ENCODE measurements around the gene ZNF557.

ZNF557 gene

DNA sequence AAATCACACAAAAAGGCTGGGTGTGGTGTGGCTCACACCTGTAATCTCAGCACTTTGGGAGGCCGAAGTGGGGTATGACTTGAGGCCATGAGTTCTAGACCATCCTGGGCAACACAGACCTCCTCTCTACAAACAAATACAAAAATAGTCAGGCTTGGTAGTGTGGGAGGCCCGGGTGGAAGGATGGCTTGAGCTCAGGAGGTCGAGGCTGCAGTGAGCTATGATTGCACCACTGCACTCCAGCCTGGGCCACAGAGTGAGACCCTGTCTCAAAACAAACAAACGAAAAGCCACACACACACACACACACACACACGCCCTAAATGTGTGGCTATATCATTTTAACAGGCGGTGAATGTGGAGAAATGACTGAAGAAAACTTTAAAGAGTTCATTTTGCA is 904 bp upstream of the ZNF557 start:
- H3K27me3 ChIP-seq (ENCODE audit: low read length) = no peaks in the 10 kb centered on the region
- H3K9me2 ChIP-seq (replicated peaks; ENCODE audit: insufficient read depth, low read length) = no peaks in the 10 kb centered on the region
- H3K36me3 ChIP-seq (ENCODE audit: low read length) = peaks cover 13% of the 10 kb centered on the region
- H3K4me3 ChIP-seq (ENCODE audit: insufficient read depth, low read length, poor library complexity, severe bottlenecking) = peak overlapping the region; percentile 24
- H3K27ac ChIP-seq (ENCODE audit: low read depth, low read length) = no peak overlapping the region
- H3K9me3 ChIP-seq (ENCODE audit: insufficient read depth, low read length) = no peaks in the 10 kb centered on the region
- TF ChIP-seq EZH2phosphoT487 (conservative IDR thresholded peaks at IDR 0.05; ENCODE audit: low read length) = no peak
- TF ChIP-seq, protein P1, sequence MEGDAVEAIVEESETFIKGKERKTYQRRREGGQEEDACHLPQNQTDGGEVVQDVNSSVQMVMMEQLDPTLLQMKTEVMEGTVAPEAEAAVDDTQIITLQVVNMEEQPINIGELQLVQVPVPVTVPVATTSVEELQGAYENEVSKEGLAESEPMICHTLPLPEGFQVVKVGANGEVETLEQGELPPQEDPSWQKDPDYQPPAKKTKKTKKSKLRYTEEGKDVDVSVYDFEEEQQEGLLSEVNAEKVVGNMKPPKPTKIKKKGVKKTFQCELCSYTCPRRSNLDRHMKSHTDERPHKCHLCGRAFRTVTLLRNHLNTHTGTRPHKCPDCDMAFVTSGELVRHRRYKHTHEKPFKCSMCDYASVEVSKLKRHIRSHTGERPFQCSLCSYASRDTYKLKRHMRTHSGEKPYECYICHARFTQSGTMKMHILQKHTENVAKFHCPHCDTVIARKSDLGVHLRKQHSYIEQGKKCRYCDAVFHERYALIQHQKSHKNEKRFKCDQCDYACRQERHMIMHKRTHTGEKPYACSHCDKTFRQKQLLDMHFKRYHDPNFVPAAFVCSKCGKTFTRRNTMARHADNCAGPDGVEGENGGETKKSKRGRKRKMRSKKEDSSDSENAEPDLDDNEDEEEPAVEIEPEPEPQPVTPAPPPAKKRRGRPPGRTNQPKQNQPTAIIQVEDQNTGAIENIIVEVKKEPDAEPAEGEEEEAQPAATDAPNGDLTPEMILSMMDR (IDR thresholded peaks at IDR 0.05; ENCODE audit: insufficient read depth, low read length, poor library complexity, severe bottlenecking) = no peak
- peaks cover 6% of the 10 kb centered on the region; the same call in 1 of the 2 replicates for H3F3A ChIP-seq (ENCODE audit: insufficient read depth)
- H2AFZ ChIP-seq (ENCODE audit: low read depth, low read length, severe bottlenecking) = peak overlapping the region; percentile 61
- no peaks in the 10 kb centered on the region for H4K20me1 ChIP-seq (ENCODE audit: low read depth, low read length)
- peak overlapping the region; percentile 51 for H3K4me2 ChIP-seq (ENCODE audit: low read depth, low read length, poor library complexity, severe bottlenecking)
- H3K79me2 ChIP-seq (ENCODE audit: insufficient read depth, low read length) = peaks cover 20% of the 10 kb centered on the region
- H3K9ac ChIP-seq (ENCODE audit: low read length) = peak overlapping the region; percentile 16; the same call in 1 of the 2 replicates

DNA sequence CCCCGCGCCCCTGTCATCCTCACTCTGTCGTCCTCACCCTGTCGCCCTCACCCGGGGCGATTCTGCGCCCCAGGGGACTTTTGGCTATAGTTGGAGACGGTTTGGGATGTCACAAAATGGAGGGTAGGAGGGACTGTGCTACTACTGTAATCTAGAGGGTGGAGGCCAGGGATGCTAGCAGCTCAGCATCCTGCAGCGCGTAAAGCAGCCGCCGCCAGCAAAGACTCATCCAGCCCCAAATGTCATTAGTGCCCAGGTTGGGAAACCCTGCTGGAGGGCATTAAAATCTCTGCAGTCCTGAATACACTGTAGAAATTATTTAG is 362 bp downstream of the ZNF557 start:
- peak overlapping the region; percentile 84 for H3K27ac ChIP-seq (ENCODE audit: low read depth, low read length)
- peak overlapping the region; percentile 84 for H3K4me2 ChIP-seq (ENCODE audit: low read depth, low read length, poor library complexity, severe bottlenecking)
- no peaks in the 10 kb centered on the region for H3K27me3 ChIP-seq (ENCODE audit: low read length)
- H3K9ac ChIP-seq (ENCODE audit: low read length) = peak overlapping the region; percentile 87
- H4K20me1 ChIP-seq (ENCODE audit: low read depth, low read length) = no peaks in the 10 kb centered on the region
- H3K9me3 ChIP-seq (ENCODE audit: insufficient read depth, low read length) = no peaks in the 10 kb centered on the region
- TF ChIP-seq EZH2phosphoT487 (conservative IDR thresholded peaks at IDR 0.05; ENCODE audit: low read length) = no peak
- TF ChIP-seq, protein P1 (IDR thresholded peaks at IDR 0.05; ENCODE audit: insufficient read depth, low read length, poor library complexity, severe bottlenecking) = no peak
- peaks cover 16% of the 10 kb centered on the region for H3K36me3 ChIP-seq (ENCODE audit: low read length)
- peaks cover 6% of the 10 kb centered on the region; the same call in 1 of the 2 replicates for H3F3A ChIP-seq (ENCODE audit: insufficient read depth)
- peak overlapping the region; percentile 84 for H3K4me3 ChIP-seq (ENCODE audit: insufficient read depth, low read length, poor library complexity, severe bottlenecking)
- H2AFZ ChIP-seq (ENCODE audit: low read depth, low read length, severe bottlenecking) = peak overlapping the region; percentile 93
- H3K9me2 ChIP-seq (replicated peaks; ENCODE audit: insufficient read depth, low read length) = no peaks in the 10 kb centered on the region
- peaks cover 20% of the 10 kb centered on the region for H3K79me2 ChIP-seq (ENCODE audit: insufficient read depth, low read length)

- no peaks in the 10 kb centered on the region for H4K20me1 ChIP-seq (ENCODE audit: low read depth, low read length)
- H3F3A ChIP-seq (ENCODE audit: insufficient read depth) = peaks cover 6% of the 10 kb centered on the region; the same call in 1 of the 2 replicates
- H3K9ac ChIP-seq (ENCODE audit: low read length) = no peak overlapping the region
- no peaks in the 10 kb centered on the region for H3K9me2 ChIP-seq (replicated peaks; ENCODE audit: insufficient read depth, low read length)
- peaks cover 20% of the 10 kb centered on the region for H3K79me2 ChIP-seq (ENCODE audit: insufficient read depth, low read length)
- no peak overlapping the region for H3K27ac ChIP-seq (ENCODE audit: low read depth, low read length)
- no peak overlapping the region for H3K4me2 ChIP-seq (ENCODE audit: low read depth, low read length, poor library complexity, severe bottlenecking)
- H2AFZ ChIP-seq (ENCODE audit: low read depth, low read length, severe bottlenecking) = no peak overlapping the region
- H3K4me3 ChIP-seq (ENCODE audit: insufficient read depth, low read length, poor library complexity, severe bottlenecking) = no peak overlapping the region
- H3K27me3 ChIP-seq (ENCODE audit: low read length) = no peaks in the 10 kb centered on the region
- peaks cover 5% of the 10 kb centered on the region; the same call in 1 of the 2 replicates for H3K9me3 ChIP-seq (ENCODE audit: insufficient read depth, low read length)
- H3K36me3 ChIP-seq (ENCODE audit: low read length) = peaks cover 38% of the 10 kb centered on the region
- TF ChIP-seq, protein P1 (IDR thresholded peaks at IDR 0.05; ENCODE audit: insufficient read depth, low read length, poor library complexity, severe bottlenecking) = no peak
- no peak for TF ChIP-seq EZH2phosphoT487 (conservative IDR thresholded peaks at IDR 0.05; ENCODE audit: low read length)
Observed at GRCh38 chr19:7072541-7072940, 3.0 kb downstream of the ZNF557 start.
